HUDEP-2 (cell line): ENCODE results near the gene AASS.

Experiments
- DNase-seq, 76 experiments: peaks; one replicate each; lab custom pipeline; 2025; ENCODE audit not compliant: unreplicated experiment in 76 of 76; lab: John Stamatoyannopoulos, UW

AASS gene

DNA sequence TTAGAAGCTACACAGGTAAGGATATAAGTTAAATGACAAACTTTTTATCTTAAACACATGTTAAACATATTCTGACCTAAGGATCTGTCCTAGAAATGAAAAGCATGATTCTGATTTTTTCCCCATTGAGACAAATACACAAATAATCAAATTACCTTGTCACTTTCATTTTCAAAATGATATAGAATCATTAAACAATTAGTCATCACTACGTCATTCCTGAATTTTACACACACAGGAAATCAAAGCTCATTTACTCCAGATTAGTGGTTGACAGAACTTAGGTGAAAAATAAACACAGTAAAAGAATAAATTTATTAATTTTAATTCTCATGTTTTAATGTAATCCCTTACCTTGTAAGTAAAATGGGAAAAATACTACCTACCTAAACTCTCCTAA is 89.0 kb downstream of the AASS start:
- DNase-seq: no peak

- DNase-seq: no peak
Measured at GRCh38 chr7:122054393-122054792, 89.7 kb downstream of the AASS start.

DNA sequence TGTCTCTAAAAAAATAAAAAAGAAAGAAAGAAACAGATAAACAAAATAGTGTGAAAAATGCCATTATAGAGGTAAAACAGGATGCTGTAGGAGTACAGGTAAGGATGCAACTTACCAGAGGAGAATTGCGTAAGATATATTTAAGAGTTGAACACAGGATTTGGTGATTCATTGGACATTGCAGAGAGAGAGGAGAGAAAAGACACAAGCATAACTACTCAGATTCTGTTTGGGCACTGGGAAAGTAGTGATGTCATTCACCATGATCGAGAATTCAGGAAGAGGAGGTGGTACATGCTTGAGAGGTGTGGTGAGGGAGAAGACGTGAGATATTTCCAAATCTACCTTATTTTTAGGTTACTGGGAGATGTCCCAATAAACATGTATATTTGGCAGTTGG is 97.6 kb downstream of the AASS start:
- no peak for DNase-seq

DNA sequence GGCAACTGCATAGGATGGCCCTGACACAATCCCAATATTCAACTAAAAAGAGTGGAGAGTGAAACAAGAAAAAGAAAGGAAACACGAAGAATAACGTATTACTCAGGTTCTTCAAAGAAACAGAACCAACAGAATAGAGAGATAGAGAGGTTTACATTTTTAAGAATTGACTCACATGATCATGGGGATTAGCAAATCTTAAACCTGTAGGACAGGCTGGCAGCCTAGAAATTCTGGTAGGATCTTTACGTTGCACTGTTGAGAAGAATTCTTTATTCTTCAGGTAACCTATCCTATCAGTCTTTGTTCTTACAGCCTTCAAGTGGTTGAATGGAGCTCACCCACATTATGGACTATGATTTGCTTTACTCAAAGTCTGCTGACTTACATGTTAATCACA is 103.9 kb downstream of the AASS start:
- DNase-seq: no peak

- no peak for DNase-seq
Measured at GRCh38 chr7:122038904-122039303, 105.1 kb downstream of the AASS start.

DNA sequence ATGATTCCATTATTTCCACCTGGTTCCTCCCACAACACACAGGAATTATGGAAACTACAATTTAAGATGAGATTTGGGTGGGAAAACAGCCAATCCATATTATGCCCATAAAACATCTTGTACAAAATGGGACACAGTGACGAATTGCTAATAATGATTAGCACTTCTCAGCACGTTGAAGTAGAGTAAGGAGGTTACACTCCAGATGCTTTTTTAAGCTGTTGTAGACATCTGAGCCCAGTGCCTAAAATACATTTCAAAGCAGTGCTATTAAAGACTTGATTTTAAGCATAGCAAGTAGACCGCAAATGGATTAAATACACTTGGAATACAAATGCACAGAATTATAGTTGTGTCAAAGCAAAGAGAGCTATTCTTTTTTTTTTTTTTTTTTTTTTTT is 105.9 kb downstream of the AASS start:
- DNase-seq: no peak

DNA sequence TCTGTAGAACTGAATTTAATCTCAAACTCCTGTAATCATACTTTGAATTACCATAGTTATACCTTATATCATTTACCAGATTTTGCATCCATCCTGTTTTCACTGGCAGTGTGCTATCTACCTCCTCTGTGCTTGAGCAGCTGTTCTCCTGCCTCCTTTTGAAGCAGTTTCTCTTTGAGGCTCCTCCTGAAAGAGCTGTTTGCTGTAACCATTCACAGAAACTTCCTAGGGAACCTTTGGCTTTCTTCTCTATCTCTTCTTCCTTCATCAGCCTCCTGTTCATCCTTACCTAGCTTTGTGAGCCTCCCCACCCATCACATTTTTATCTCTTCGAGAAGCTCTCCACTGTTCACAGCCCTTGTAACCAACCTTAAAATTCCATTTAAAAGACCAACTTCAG is 108.2 kb downstream of the AASS start:
- no peak for DNase-seq

DNA sequence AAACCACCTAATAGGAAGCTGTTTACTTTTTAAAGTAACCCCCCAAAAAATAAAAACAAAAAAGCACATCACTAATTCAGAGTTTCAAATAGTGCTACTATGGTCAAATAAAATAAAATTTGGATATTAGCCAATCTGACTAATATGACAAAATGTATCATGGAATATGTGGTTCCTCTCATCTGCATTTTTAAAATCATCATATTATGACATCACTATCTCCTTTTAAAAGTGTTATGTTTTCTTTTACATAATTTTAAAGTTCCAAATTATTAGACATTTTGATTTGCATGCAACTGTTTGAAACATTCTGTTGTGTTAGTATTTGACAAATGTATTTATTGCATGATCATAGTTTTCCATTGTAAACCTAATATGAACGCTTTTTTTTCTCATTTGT is 110.4 kb downstream of the AASS start:
- DNase-seq: no peak

GRCh38 chr7:122027058-122027457 is 117.0 kb downstream of the AASS start:
- DNase-seq: no peak
